Measurements from ENCODE around the gene TRIM13. TPM values are rescaled to one million over a fixed set of nuclear protein-coding genes. Genes with fewer than 3 reads are reported as not detected.
"Not testable (repeated sequence)": the region's sequence is repeated elsewhere in the genome, so short reads cannot be mapped to it uniquely, and the experiment has no call there.

The TRIM13 gene
- total RNA-seq, 1 donor from 2014 or later: 13.4 TPM

GRCh38 chr13:49976314-49977258 is 20.3 kb upstream of the TRIM13 start:
- H3K4me3 ChIP-seq: no peak overlapping the region
- no peak overlapping the region for H3K27ac ChIP-seq
- H3K9me3 ChIP-seq: no peaks in the 10 kb centered on the region
- H3K4me1 ChIP-seq: no peaks in the 10 kb centered on the region
- peak; percentile 66 to 84 (median 80) for TF ChIP-seq CTCF (IDR thresholded peaks at IDR 0.05)
- intact Hi-C loops (cut with DNase I): loop anchor here (2.0 to 5.0 kb wide), 6 partner anchors 106 to 1091 kb away; no protein-coding TSS in a partner anchor
- peaks cover 0 to 3% of the 10 kb centered on the region in 2 donors for H3K36me3 ChIP-seq
- no peaks in the 10 kb centered on the region for H3K27me3 ChIP-seq
- DNase-seq (ENCODE audit: low spot score in 2 of 2): peak in 1 of 2 donors; percentile 80

- no peak for TF ChIP-seq CTCF (IDR thresholded peaks at IDR 0.05)
- DNase-seq (ENCODE audit: low spot score in 2 of 2): no peak
- peaks cover 0 to 3% of the 10 kb centered on the region in 2 donors for H3K36me3 ChIP-seq
- no peaks in the 10 kb centered on the region for H3K27me3 ChIP-seq
- H3K4me3 ChIP-seq: no peak overlapping the region
- no peaks in the 10 kb centered on the region for H3K9me3 ChIP-seq
- H3K4me1 ChIP-seq: no peaks in the 10 kb centered on the region
- no peak overlapping the region for H3K27ac ChIP-seq
- intact Hi-C loops (cut with DNase I): loop anchor here (2.0 to 5.0 kb wide), 6 partner anchors 104 to 1089 kb away; no protein-coding TSS in a partner anchor
Measured at GRCh38 chr13:49977992-49978391, 18.9 kb upstream of the TRIM13 start.

- peaks cover 0 to 2% of the 10 kb centered on the region in 2 donors for H3K36me3 ChIP-seq
- no peak for TF ChIP-seq CTCF (IDR thresholded peaks at IDR 0.05)
- H3K9me3 ChIP-seq: no peaks in the 10 kb centered on the region
- no peaks in the 10 kb centered on the region for H3K4me1 ChIP-seq
- H3K4me3 ChIP-seq: no peak overlapping the region
- DNase-seq (ENCODE audit: low spot score in 2 of 2): no peak
- intact Hi-C loops (cut with DNase I): no loop called here
- no peak overlapping the region for H3K27ac ChIP-seq
- no peaks in the 10 kb centered on the region for H3K27me3 ChIP-seq
Measured at GRCh38 chr13:49980266-49980665, 16.6 kb upstream of the TRIM13 start.

- Histone ChIP-seq H3K4me1 (no peaks in the 10 kb centered on the region), H3K27ac (no peak overlapping the region), H3K9me3 (no peaks in the 10 kb centered on the region), H3K27me3 (no peaks in the 10 kb centered on the region), H3K4me3 (no peak overlapping the region), H3K36me3 (no peaks in the 10 kb centered on the region)
- no peak for DNase-seq (ENCODE audit: low spot score in 2 of 2)
- TF ChIP-seq CTCF (IDR thresholded peaks at IDR 0.05): no peak
- intact Hi-C loops (cut with DNase I): no loop called here
Measured at GRCh38 chr13:49985129-49985528, 11.7 kb upstream of the TRIM13 start.

- no peaks in the 10 kb centered on the region for H3K36me3 ChIP-seq
- no peak for DNase-seq (ENCODE audit: low spot score in 2 of 2)
- no peaks in the 10 kb centered on the region for H3K9me3 ChIP-seq
- H3K4me1 ChIP-seq: no peaks in the 10 kb centered on the region
- no peak overlapping the region for H3K27ac ChIP-seq
- H3K27me3 ChIP-seq: no peaks in the 10 kb centered on the region
- H3K4me3 ChIP-seq: no peak overlapping the region
- intact Hi-C loops (cut with DNase I): no loop called here
- no peak for TF ChIP-seq CTCF (IDR thresholded peaks at IDR 0.05)
Measured at GRCh38 chr13:49986471-49986870, 10.4 kb upstream of the TRIM13 start.

GRCh38 chr13:49990612-49991011 is 6.2 kb upstream of the TRIM13 start:
- intact Hi-C loops (cut with DNase I); H3K27me3 ChIP-seq; DNase-seq (ENCODE audit: low spot score in 2 of 2); H3K36me3 ChIP-seq; H3K9me3 ChIP-seq; H3K4me3 ChIP-seq; H3K4me1 ChIP-seq; H3K27ac ChIP-seq: not testable (repeated sequence)

All from ascending aorta (tissue), 2 donors.